Lower leg skin (tissue), 3 donors: ENCODE measurements around the gene DNASE1L3.

ENCODE experiments used
- POLR2A ChIP-seq, 2 donors: fragments of 450-650 bp; IDR thresholded peaks; one replicate each; pipeline ENCODE4 v1.6.1; 2016 to 2017; ENCODE audit warnings: antibody characterized with exemption in 2 of 2, mild to moderate bottlenecking in 1 of 2, moderate library complexity in 1 of 2
- TF ChIP-seq, protein P1 (sequence below), 3 donors: fragments of 450-650 bp; IDR thresholded peaks; one replicate each; pipeline ENCODE4 v1.5.1; 2016; ENCODE audit warnings: antibody characterized with exemption in 3 of 3, mild to moderate bottlenecking in 3 of 3, moderate library complexity in 2 of 3

DNA sequence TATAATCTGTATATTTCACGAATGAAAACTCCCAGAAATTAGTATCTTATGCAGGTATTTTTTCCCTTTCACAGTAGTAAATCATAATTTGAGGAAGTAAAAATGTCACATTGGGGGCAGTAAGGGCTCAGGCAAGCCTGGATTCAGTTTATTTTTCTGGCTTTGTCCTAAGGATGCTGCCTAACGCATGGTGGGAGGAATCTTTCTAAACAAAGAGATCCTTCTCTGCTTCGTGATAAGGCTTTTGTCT lies 35.7 kb downstream of the DNASE1L3 start:
- TF ChIP-seq POLR2A (IDR thresholded peaks at IDR 0.05): no peak
- TF ChIP-seq, protein P1, sequence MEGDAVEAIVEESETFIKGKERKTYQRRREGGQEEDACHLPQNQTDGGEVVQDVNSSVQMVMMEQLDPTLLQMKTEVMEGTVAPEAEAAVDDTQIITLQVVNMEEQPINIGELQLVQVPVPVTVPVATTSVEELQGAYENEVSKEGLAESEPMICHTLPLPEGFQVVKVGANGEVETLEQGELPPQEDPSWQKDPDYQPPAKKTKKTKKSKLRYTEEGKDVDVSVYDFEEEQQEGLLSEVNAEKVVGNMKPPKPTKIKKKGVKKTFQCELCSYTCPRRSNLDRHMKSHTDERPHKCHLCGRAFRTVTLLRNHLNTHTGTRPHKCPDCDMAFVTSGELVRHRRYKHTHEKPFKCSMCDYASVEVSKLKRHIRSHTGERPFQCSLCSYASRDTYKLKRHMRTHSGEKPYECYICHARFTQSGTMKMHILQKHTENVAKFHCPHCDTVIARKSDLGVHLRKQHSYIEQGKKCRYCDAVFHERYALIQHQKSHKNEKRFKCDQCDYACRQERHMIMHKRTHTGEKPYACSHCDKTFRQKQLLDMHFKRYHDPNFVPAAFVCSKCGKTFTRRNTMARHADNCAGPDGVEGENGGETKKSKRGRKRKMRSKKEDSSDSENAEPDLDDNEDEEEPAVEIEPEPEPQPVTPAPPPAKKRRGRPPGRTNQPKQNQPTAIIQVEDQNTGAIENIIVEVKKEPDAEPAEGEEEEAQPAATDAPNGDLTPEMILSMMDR (IDR thresholded peaks at IDR 0.05): no peak
